ENCODE data around the gene ELAPOR1. TPM values are rescaled to one million over a fixed set of nuclear protein-coding genes. Genes with fewer than 3 reads are reported as not detected.

Gene ELAPOR1
- total RNA-seq, 1 donor from 2014 or later: 1.2 TPM

- Histone ChIP-seq H3K79me2 (ENCODE audit: insufficient read depth, low read length) (no peaks in the 10 kb centered on the region), H3K36me3 (ENCODE audit: insufficient read depth, low read length) (no peaks in the 10 kb centered on the region), H3K4me2 (ENCODE audit: low read length) (peak overlapping the region; percentile 81), H3K27me3 (ENCODE audit: insufficient read depth, low read length) (peaks cover 29% of the 10 kb centered on the region), H3K9ac (ENCODE audit: low read length) (peak overlapping the region; percentile 61), H2AFZ (ENCODE audit: low read depth, low read length) (peak overlapping the region; percentile 74), H3K4me3 (ENCODE audit: insufficient read depth, low read depth, low read length) (peak overlapping the region; percentile 19), H3K4me1 (ENCODE audit: insufficient read depth, low read length) (peaks cover 11% of the 10 kb centered on the region), H3K9me3 (ENCODE audit: insufficient read depth, low read depth, low read length) (no peaks in the 10 kb centered on the region), H3K27ac (ENCODE audit: low read depth, low read length) (no peak overlapping the region), H4K20me1 (ENCODE audit: insufficient read depth, low read length) (no peaks in the 10 kb centered on the region)
- H3K36me3 Mint-ChIP-seq (ENCODE audit: low read depth, unreplicated experiment): peaks cover 2% of the 10 kb centered on the region
- H3K4me3 Mint-ChIP-seq (ENCODE audit: unreplicated experiment): peak overlapping the region; percentile 68
- peaks cover 1% of the 10 kb centered on the region for H3K9me3 Mint-ChIP-seq (ENCODE audit: unreplicated experiment)
- no peak for FAIRE-seq
- DNase-seq (ENCODE audit: low read depth): peak; percentile 67
- peak; percentile 91 for TF ChIP-seq CTCF (IDR thresholded peaks at IDR 0.05; ENCODE audit: insufficient read depth, low read depth, low read length)
- TF ChIP-seq EZH2 (IDR thresholded peaks at IDR 0.05; ENCODE audit: insufficient read depth, low read length): no peak
- H3K27me3 Mint-ChIP-seq (ENCODE audit: low read depth, unreplicated experiment): peaks cover 64% of the 10 kb centered on the region
- H3K4me1 Mint-ChIP-seq (ENCODE audit: low read depth, unreplicated experiment): no peaks in the 10 kb centered on the region
- peak overlapping the region; percentile 71 for H3K27ac Mint-ChIP-seq (ENCODE audit: unreplicated experiment)
Observed at GRCh38 chr1:109112652-109113285, 1.1 kb upstream of the ELAPOR1 start.

- peaks cover 65% of the 10 kb centered on the region for H3K27me3 Mint-ChIP-seq (ENCODE audit: low read depth, unreplicated experiment)
- no peak overlapping the region for H3K27ac Mint-ChIP-seq (ENCODE audit: unreplicated experiment)
- H3K4me1 Mint-ChIP-seq (ENCODE audit: low read depth, unreplicated experiment): no peaks in the 10 kb centered on the region
- peaks cover 1% of the 10 kb centered on the region for H3K9me3 Mint-ChIP-seq (ENCODE audit: unreplicated experiment)
- no peaks in the 10 kb centered on the region for H3K36me3 ChIP-seq (ENCODE audit: insufficient read depth, low read length)
- H3K4me3 ChIP-seq (ENCODE audit: insufficient read depth, low read depth, low read length): no peak overlapping the region
- H3K4me1 ChIP-seq (ENCODE audit: insufficient read depth, low read length): peaks cover 11% of the 10 kb centered on the region
- no peak overlapping the region for H3K4me3 Mint-ChIP-seq (ENCODE audit: unreplicated experiment)
- FAIRE-seq (no peak), DNase-seq (ENCODE audit: low read depth) (no peak)
- no peaks in the 10 kb centered on the region for H3K9me3 ChIP-seq (ENCODE audit: insufficient read depth, low read depth, low read length)
- H3K4me2 ChIP-seq (ENCODE audit: low read length): peak overlapping the region; percentile 81
- H3K27me3 ChIP-seq (ENCODE audit: insufficient read depth, low read length): peaks cover 29% of the 10 kb centered on the region
- H3K27ac ChIP-seq (ENCODE audit: low read depth, low read length): no peak overlapping the region
- H3K9ac ChIP-seq (ENCODE audit: low read length): no peak overlapping the region
- H2AFZ ChIP-seq (ENCODE audit: low read depth, low read length): peak overlapping the region; percentile 63
- peak; percentile 71 for TF ChIP-seq EZH2 (IDR thresholded peaks at IDR 0.05; ENCODE audit: insufficient read depth, low read length)
- no peak for TF ChIP-seq CTCF (IDR thresholded peaks at IDR 0.05; ENCODE audit: insufficient read depth, low read depth, low read length)
- no peaks in the 10 kb centered on the region for H3K79me2 ChIP-seq (ENCODE audit: insufficient read depth, low read length)
- peaks cover 2% of the 10 kb centered on the region for H3K36me3 Mint-ChIP-seq (ENCODE audit: low read depth, unreplicated experiment)
- H4K20me1 ChIP-seq (ENCODE audit: insufficient read depth, low read length): no peaks in the 10 kb centered on the region
Observed at GRCh38 chr1:109114342-109114674, 393 bp downstream of the ELAPOR1 start.

- H3K36me3 Mint-ChIP-seq (ENCODE audit: low read depth, unreplicated experiment): peaks cover 1% of the 10 kb centered on the region
- FAIRE-seq (no peak), DNase-seq (ENCODE audit: low read depth) (no peak)
- H3K27me3 Mint-ChIP-seq (ENCODE audit: low read depth, unreplicated experiment): peaks cover 56% of the 10 kb centered on the region
- Histone ChIP-seq H3K27me3 (ENCODE audit: insufficient read depth, low read length) (peaks cover 24% of the 10 kb centered on the region), H4K20me1 (ENCODE audit: insufficient read depth, low read length) (no peaks in the 10 kb centered on the region), H3K4me1 (ENCODE audit: insufficient read depth, low read length) (peaks cover 11% of the 10 kb centered on the region), H3K27ac (ENCODE audit: low read depth, low read length) (no peak overlapping the region), H3K4me2 (ENCODE audit: low read length) (no peak overlapping the region), H3K9me3 (ENCODE audit: insufficient read depth, low read depth, low read length) (no peaks in the 10 kb centered on the region), H3K9ac (ENCODE audit: low read length) (no peak overlapping the region), H3K36me3 (ENCODE audit: insufficient read depth, low read length) (no peaks in the 10 kb centered on the region), H3K4me3 (ENCODE audit: insufficient read depth, low read depth, low read length) (no peak overlapping the region), H3K79me2 (ENCODE audit: insufficient read depth, low read length) (no peaks in the 10 kb centered on the region), H2AFZ (ENCODE audit: low read depth, low read length) (no peak overlapping the region)
- H3K27ac Mint-ChIP-seq (ENCODE audit: unreplicated experiment): no peak overlapping the region
- peaks cover 1% of the 10 kb centered on the region for H3K9me3 Mint-ChIP-seq (ENCODE audit: unreplicated experiment)
- TF ChIP-seq EZH2 (IDR thresholded peaks at IDR 0.05; ENCODE audit: insufficient read depth, low read length): no peak
- no peak for TF ChIP-seq CTCF (IDR thresholded peaks at IDR 0.05; ENCODE audit: insufficient read depth, low read depth, low read length)
- no peaks in the 10 kb centered on the region for H3K4me1 Mint-ChIP-seq (ENCODE audit: low read depth, unreplicated experiment)
- H3K4me3 Mint-ChIP-seq (ENCODE audit: unreplicated experiment): no peak overlapping the region
Observed at GRCh38 chr1:109115685-109116084, 1.8 kb downstream of the ELAPOR1 start.
